Adipocyte (in vitro differentiated cells): ENCODE measurements around the gene FBXO46.

ENCODE experiments used
- DNase-seq: peaks from one replicate; pipeline ENCODE4 v3.0.0-alpha.2; 2015; ENCODE audit warnings: low read depth
- H3K27me3 ChIP-seq: replicated peaks from 2 replicates; pipeline ENCODE4 v1.7.0; 2013; ENCODE audit warnings: mild to moderate bottlenecking, low read length, moderate library complexity; ENCODE audit not compliant: control insufficient read depth, insufficient read depth
- H3K36me3 ChIP-seq: 2 replicates; pipeline ENCODE4 v1.7.0; 2013; ENCODE audit warnings: low read length, mild to moderate bottlenecking, moderate library complexity; ENCODE audit not compliant: control insufficient read depth, insufficient read depth, severe bottlenecking
- H3K4me1 ChIP-seq: 2 replicates; pipeline ENCODE4 v1.7.0; 2013; ENCODE audit warnings: mild to moderate bottlenecking, low read length, moderate library complexity; ENCODE audit not compliant: control insufficient read depth, insufficient read depth
- H3K4me3 ChIP-seq: 2 replicates; pipeline ENCODE4 v1.7.0; 2013; ENCODE audit warnings: mild to moderate bottlenecking, low read length, moderate library complexity
- H3K9ac ChIP-seq: 2 replicates; pipeline ENCODE4 v1.7.0; 2013; ENCODE audit warnings: mild to moderate bottlenecking, low read length, moderate library complexity
- H3K9me3 ChIP-seq: 2 replicates; pipeline ENCODE4 v1.7.0; 2013; ENCODE audit warnings: mild to moderate bottlenecking, low read length, moderate library complexity; ENCODE audit not compliant: control insufficient read depth

FBXO46 gene

DNA sequence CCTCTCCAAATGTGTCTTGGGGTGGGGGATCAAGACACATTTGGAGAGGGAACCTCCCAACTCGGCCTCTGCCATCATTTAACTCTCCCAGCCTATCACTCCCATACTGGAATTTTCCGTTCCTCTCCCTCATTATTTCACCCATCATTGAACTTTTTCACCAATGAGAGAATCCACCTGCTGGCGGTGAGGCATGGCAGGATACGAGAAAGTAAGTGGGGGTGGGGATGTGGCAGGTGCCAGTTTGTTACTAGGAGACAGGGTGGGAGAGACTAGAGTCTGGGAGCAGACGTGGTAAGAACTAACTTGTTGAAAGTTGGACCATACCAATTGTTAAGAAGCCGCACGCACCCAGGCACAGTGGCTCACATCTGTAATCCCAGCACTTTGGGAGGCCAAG, 55.8 kb downstream of the FBXO46 start:
- H3K4me1 ChIP-seq, result peaks cover 6% of the 10 kb centered on the region
- no peak overlapping the region for H3K9ac ChIP-seq
- H3K36me3 ChIP-seq, result no peaks in the 10 kb centered on the region
- H3K4me3 ChIP-seq, result no peak overlapping the region
- no peaks in the 10 kb centered on the region for H3K9me3 ChIP-seq
- H3K27me3 ChIP-seq, result peaks cover 38% of the 10 kb centered on the region
- DNase-seq, result no peak

- Histone ChIP-seq H3K4me1 (peaks cover 14% of the 10 kb centered on the region), H3K36me3 (no peaks in the 10 kb centered on the region), H3K27me3 (peaks cover 31% of the 10 kb centered on the region), H3K9me3 (no peaks in the 10 kb centered on the region), H3K4me3 (no peak overlapping the region), H3K9ac (no peak overlapping the region)
- DNase-seq, result peak; percentile 87
Measured at GRCh38 chr19:45670670-45671453, 59.8 kb downstream of the FBXO46 start.

- H3K9me3 ChIP-seq, result no peaks in the 10 kb centered on the region
- H3K4me3 ChIP-seq, result peak overlapping the region; percentile 68
- no peaks in the 10 kb centered on the region for H3K36me3 ChIP-seq
- peak overlapping the region; percentile 42 for H3K9ac ChIP-seq
- peak; percentile 56 for DNase-seq
- H3K27me3 ChIP-seq, result peaks cover 22% of the 10 kb centered on the region
- peaks cover 24% of the 10 kb centered on the region for H3K4me1 ChIP-seq
Measured at GRCh38 chr19:45668342-45668871, 62.3 kb downstream of the FBXO46 start.

- Histone ChIP-seq H3K27me3 (peaks cover 22% of the 10 kb centered on the region), H3K9me3 (no peaks in the 10 kb centered on the region), H3K4me3 (peak within 1 kb of the TSS; percentile 68), H3K36me3 (no peaks in the 10 kb centered on the region), H3K9ac (peak within 1 kb of the TSS; percentile 42), H3K4me1 (peaks cover 24% of the 10 kb centered on the region)
- DNase-seq, result peak; percentile 41
Measured at GRCh38 chr19:45667620-45668341, 62.9 kb downstream of the FBXO46 start, which contains the start of gene GIPR. GIPR (plus strand) TSS chr19:45668221; CDS start chr19:45669521, 1,300 bp downstream.

- H3K27me3 ChIP-seq, result peaks cover 10% of the 10 kb centered on the region
- H3K9me3 ChIP-seq, result no peaks in the 10 kb centered on the region
- H3K36me3 ChIP-seq, result no peaks in the 10 kb centered on the region
- H3K4me1 ChIP-seq, result peaks cover 24% of the 10 kb centered on the region
- no peak overlapping the region for H3K9ac ChIP-seq
- peak overlapping the region; percentile 1 for H3K4me3 ChIP-seq
- no peak for DNase-seq
Measured at GRCh38 chr19:45664575-45664974, 66.1 kb downstream of the FBXO46 start.

DNA sequence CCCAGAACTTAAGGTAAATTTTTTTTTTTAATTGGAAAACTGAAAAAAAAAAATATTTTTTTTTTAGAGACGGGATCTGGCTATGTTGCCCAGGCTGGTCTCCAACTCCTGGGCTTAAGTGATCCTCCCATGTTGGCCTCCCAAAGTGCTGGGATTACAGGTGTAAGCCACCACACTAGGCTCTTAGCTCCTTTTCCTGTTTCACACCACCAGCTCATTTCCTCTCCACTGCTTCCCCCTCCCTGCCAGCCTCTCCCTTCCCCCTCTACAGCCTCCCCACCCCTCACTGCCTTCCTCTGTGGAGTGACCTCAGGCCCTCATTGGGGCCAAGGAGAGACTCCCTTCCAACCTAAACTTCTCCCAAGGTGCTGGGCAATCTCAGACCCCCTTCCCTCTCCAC, 66.9 kb downstream of the FBXO46 start:
- no peak overlapping the region for H3K9ac ChIP-seq
- peaks cover 21% of the 10 kb centered on the region for H3K4me1 ChIP-seq
- H3K27me3 ChIP-seq, result peaks cover 14% of the 10 kb centered on the region
- no peak for DNase-seq
- H3K36me3 ChIP-seq, result no peaks in the 10 kb centered on the region
- H3K4me3 ChIP-seq, result peak overlapping the region; percentile 1
- no peaks in the 10 kb centered on the region for H3K9me3 ChIP-seq

DNA sequence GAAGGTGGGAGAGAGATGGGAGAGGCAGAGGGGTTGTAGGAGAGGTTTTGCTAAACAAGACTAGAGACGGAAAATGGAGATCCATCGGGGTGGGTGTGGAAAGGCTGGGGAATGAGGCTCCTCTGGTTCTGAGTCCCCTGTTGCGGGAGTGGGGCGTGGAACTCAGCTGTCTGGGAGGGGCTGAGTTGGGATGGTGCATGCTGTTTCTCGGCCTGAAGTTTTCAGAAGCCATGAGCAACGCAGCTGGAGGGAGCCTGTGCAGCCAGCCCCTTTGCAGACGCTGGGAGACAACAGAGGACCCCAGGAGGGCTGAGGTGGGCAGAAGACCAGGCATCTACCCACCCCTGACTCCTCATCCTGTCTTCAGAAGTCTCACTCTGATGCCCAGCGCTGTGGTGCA, 70.1 kb downstream of the FBXO46 start:
- no peak overlapping the region for H3K9ac ChIP-seq
- peaks cover 10% of the 10 kb centered on the region for H3K4me1 ChIP-seq
- no peaks in the 10 kb centered on the region for H3K36me3 ChIP-seq
- no peaks in the 10 kb centered on the region for H3K9me3 ChIP-seq
- H3K27me3 ChIP-seq, result peaks cover 17% of the 10 kb centered on the region
- no peak overlapping the region for H3K4me3 ChIP-seq
- no peak for DNase-seq
